Posterior cingulate gyrus (tissue), 11 donors: Measurements from ENCODE around the gene HPGD.

Experiments
- DNase-seq, 10 donors: peaks; one replicate each; pipeline versions ENCODE4 v3.0.0 to v3.0.0-alpha.2; 2020 to 2021; ENCODE audit warnings: mixed read lengths in 3 of 10
- intact Hi-C: fragments of 100-400 bp; cut with DNase I; formaldehyde crosslinking; loops from one replicate; pipeline ENCODE4 v1.15.1; 2023

Gene HPGD

DNA sequence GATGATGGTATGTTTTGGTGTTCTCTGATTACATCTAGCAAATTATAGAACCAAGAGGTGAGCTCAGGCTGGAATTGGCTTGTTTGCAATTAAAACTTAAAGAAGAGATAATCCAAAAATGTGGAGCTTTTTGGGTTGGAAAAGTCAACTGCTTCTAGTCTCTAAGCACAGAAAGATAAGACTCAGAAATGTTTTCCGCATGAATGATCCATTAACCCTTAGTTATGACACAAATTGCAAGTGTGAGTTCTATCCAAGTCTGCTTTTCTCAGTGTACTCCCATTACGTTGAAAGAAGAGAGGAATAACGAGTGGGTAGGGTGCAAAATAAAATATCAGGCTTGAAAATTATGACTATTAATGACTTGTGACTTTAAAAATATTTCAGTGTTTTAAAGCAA is 38.5 kb downstream of the HPGD start:
- intact Hi-C loops, result no loop called here
- DNase-seq, result no peak

DNA sequence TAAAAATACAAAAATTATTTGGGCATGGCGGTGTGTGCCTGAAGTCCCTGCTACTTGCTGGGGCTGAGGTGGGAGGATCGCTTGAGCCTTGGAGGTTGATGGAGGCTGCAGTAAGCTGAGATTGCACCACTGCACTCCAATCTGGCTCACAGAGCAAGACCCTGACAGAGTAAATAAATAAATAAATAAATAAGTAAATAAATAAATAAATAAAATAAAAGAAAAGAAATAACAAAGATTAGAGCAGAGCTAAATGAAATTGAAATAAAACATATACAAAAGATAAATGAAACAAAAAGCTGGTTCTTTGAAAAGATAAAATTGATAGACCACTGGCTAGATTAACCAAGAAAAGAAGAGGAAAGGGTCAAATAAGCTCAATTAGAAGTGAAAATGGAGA is 43.1 kb downstream of the HPGD start:
- no peak for DNase-seq
- intact Hi-C loops, result no loop called here

DNA sequence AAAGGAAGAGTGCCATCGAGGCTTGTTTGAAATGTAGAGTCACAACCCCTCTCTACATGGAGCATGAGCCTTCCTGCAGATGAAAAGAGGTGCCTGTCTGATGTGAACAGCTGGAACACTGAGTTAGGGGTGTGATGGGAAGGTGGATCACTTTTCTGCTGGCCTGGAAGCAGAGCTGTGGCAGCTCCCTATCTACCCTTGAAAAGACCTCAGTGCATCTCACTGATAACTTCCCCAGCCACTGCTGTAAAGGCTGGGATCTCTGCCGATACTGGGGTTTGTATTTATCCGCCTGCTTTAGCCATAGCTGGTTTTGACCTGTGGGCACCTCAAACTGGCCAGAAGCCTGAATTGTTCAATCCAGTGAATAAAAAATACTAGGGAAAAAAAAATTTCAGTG is 46.8 kb downstream of the HPGD start:
- no peak for DNase-seq

GRCh38 chr4:174474457-174475075 is 47.7 kb downstream of the HPGD start:
- intact Hi-C loops, result no loop called here
- no peak for DNase-seq

More for the DNA sequence above, 46.8 kb downstream of the HPGD start:
- intact Hi-C loops, result no loop called here

GRCh38 chr4:174467107-174467506 is 55.2 kb downstream of the HPGD start:
- no peak for DNase-seq
- intact Hi-C loops, result no loop called here

- no peak for DNase-seq
- intact Hi-C loops, result no loop called here
Observed at GRCh38 chr4:174464949-174465348, 57.3 kb downstream of the HPGD start.

DNA sequence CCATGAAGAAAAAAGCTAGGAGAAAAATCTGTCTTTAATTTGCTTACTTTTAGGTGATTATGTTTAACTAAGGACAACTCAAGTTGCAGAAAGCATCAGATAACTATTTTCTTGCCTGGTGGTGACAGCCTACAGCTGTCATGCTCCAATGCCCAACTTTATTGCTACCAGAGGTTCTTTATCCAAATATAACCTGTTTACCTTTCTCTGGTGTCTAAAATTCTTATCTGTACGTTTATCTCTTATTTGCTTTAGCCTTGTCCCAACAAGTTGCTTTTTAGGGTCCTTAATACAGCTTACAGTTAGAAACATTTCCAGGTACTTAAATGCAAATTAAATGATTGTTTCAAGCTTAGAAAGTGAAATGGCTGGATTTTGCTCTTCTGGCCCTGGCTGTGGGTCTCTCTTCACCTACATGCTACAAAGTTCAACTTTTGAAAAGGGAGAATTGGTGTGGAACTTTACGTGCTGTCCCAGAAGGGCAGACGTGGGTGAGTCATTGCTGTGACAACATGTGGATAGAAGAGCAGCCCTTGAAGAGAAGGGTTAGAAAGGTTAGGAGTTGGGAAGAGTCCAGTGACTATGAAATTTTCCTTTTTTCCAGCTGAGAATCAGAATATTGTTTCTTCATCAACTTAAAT is 60.7 kb downstream of the HPGD start:
- intact Hi-C loops, result no loop called here
- no peak for DNase-seq

DNA sequence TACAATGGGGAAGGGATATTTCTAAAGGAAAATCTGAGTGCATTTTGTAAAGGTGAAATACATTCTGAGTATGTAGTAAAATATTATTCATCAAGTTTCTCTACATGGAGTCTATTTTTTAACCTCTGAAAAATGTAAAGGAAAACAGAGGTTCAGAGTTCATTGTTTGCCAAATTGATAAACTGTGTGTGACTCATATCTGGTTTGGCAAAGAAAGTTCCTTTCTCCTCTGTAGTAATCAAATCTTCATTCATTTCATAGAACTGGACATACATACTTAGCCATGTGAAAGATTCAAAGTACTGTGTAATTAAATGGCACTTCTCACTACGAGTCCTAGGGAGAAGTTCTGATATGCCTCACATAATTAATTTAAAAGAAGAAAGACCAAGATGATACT is 61.6 kb downstream of the HPGD start:
- intact Hi-C loops, result no loop called here
- DNase-seq, result no peak

- intact Hi-C loops, result no loop called here
- DNase-seq, result no peak
Observed at GRCh38 chr4:174457468-174457867, 64.8 kb downstream of the HPGD start.

- intact Hi-C loops, result no loop called here
- no peak for DNase-seq
Observed at GRCh38 chr4:174454815-174455473, 67.3 kb downstream of the HPGD start.

GRCh38 chr4:174451718-174452296 is 70.5 kb downstream of the HPGD start:
- no peak for DNase-seq
- intact Hi-C loops, result no loop called here

- intact Hi-C loops, result no loop called here
- DNase-seq, result no peak
Observed at GRCh38 chr4:174450786-174451125, 71.5 kb downstream of the HPGD start.

DNA sequence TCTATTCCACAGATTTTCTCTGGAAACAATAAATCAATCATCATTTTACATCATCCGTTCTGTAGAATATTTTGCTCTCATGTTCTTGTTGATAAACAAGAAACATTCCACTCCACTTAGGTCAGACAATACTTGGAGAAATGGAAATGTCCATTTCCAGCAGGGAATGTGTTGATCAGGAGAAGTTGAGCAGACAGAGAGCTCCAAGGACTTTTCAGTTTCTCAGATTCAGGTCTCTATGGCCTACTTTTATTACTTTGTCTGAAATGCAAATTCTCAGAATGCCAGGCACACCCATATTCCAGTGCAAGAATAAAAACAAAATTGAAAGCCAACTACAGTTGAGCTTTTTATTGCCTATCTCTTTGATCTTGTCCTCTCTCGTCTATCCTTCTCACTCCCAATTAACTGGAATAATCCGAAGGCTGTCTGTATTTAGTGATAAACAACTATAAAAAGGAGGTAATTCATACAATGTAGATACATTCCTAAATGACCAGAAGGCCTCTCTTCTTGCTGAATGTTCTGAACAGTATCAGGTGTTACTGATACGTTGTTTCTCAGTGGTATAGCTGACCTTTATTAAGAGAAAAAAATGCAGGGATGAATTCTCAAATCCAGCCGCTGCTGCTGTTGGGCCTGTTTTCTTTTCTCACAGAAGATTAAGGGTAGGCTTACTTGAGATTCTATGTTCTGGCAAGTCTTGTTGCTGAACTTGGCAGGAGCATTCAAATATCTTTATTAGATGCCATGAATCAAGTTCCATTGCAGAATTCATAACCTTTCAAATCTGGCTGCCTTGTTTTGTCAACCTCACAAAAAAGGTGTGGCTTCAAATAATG is 72.1 kb downstream of the HPGD start:
- intact Hi-C loops, result no loop called here
- DNase-seq, result no peak

- intact Hi-C loops, result no loop called here
- DNase-seq, result no peak
Observed at GRCh38 chr4:174449152-174449551, 73.1 kb downstream of the HPGD start.

DNA sequence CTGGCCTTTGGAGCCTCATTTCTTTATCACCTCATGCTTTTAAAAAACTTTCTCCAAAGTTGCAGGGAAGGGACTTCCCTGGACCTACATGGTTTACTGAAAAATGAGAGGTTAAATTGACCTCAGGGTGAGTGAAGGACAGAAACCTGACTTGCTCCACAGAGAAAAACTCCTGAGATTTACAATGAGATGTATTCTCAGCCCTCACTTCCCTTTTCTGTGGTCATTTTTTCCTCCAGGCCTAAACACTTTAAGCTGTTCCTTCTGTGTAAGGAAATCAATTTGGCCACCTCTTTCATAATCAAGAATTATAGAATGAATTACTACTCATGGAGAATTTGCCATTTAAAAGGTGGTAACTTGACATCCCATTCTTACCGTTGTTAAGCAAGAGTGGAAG is 77.9 kb downstream of the HPGD start:
- DNase-seq, result no peak
- intact Hi-C loops, result no loop called here
